ENCODE data around the gene TRIO.

TRIO gene

DNA sequence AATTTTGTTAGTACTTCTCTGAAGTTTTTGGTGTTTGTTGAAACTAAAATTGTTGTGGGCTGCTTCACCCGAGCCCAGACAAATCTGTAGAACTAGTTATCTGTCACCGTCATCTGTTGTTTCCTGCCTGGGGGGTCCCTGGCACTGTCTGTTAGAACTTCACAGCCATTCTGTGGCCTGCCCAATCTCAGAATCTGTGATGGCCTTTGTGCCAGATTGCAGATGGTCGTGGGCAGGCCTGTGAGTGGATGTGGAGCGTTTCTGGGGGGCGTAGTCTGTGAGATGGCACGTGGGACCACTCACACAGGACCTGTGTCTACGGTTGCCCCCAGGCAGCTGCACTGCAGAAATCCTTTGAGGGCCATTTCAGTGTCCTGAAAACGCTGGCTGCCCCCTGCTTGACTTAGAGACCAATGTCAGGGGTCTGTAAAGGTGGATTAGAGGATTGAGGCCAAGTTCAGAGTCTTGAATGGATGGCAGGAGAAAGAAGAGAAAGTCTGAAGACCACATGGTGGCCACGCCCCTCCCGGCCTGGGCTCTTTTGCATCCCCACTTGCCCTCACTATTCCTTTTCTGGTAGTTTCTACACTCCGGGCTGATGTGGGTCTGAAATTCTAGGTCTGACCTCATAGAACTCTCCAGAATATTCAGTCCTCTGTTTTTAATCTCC lies 38.3 kb downstream of the TRIO start:
- Histone ChIP-seq H3K27me3 (ENCODE audit: low read length) (no peaks in the 10 kb centered on the region), H3K79me2 (ENCODE audit: insufficient read depth, low read length) (peaks cover 6% of the 10 kb centered on the region; the same call in 1 of the 2 replicates), H2AFZ (ENCODE audit: low read depth, low read length, severe bottlenecking) (no peak overlapping the region), H4K20me1 (ENCODE audit: low read depth, low read length) (peaks cover 40% of the 10 kb centered on the region), H3K4me3 (ENCODE audit: insufficient read depth, low read length, poor library complexity, severe bottlenecking) (no peak overlapping the region), H3K9me3 (ENCODE audit: insufficient read depth, low read length) (no peaks in the 10 kb centered on the region), H3K9me2 (replicated peaks; ENCODE audit: insufficient read depth, low read length) (no peaks in the 10 kb centered on the region), H3K9ac (ENCODE audit: low read length) (no peak overlapping the region), H3K27ac (ENCODE audit: low read depth, low read length) (no peak overlapping the region), H3F3A (ENCODE audit: insufficient read depth) (no peaks in the 10 kb centered on the region), H3K4me2 (ENCODE audit: low read depth, low read length, poor library complexity, severe bottlenecking) (no peak overlapping the region), H3K36me3 (ENCODE audit: low read length) (no peaks in the 10 kb centered on the region)
- no peak for TF ChIP-seq EZH2phosphoT487 (conservative IDR thresholded peaks at IDR 0.05; ENCODE audit: low read length)
- TF ChIP-seq, protein P1, sequence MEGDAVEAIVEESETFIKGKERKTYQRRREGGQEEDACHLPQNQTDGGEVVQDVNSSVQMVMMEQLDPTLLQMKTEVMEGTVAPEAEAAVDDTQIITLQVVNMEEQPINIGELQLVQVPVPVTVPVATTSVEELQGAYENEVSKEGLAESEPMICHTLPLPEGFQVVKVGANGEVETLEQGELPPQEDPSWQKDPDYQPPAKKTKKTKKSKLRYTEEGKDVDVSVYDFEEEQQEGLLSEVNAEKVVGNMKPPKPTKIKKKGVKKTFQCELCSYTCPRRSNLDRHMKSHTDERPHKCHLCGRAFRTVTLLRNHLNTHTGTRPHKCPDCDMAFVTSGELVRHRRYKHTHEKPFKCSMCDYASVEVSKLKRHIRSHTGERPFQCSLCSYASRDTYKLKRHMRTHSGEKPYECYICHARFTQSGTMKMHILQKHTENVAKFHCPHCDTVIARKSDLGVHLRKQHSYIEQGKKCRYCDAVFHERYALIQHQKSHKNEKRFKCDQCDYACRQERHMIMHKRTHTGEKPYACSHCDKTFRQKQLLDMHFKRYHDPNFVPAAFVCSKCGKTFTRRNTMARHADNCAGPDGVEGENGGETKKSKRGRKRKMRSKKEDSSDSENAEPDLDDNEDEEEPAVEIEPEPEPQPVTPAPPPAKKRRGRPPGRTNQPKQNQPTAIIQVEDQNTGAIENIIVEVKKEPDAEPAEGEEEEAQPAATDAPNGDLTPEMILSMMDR (IDR thresholded peaks at IDR 0.05; ENCODE audit: insufficient read depth, low read length, poor library complexity, severe bottlenecking): no peak

DNA sequence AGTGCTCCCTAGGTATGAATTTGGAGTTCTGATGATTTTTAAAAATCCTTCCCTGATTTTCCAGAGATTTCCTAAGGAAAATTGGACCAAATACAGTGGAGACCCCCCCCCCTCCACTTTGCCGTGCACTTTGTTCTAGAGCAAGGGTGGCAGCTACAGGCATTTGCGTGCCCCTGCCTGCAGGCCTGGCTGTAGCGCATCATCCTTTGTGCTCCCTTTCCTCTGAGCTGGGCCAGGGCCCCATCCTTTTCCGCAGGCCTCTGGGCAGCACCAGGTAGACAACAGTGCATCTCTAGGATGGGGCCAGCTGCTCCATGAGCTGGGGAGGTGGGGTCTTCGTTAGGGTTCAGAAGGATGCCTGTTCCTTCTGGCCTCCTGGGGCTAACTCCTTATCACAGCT lies 39.6 kb downstream of the TRIO start:
- TF ChIP-seq EZH2phosphoT487 (conservative IDR thresholded peaks at IDR 0.05; ENCODE audit: low read length): no peak
- TF ChIP-seq, protein P1 (IDR thresholded peaks at IDR 0.05; ENCODE audit: insufficient read depth, low read length, poor library complexity, severe bottlenecking): no peak
- no peak overlapping the region for H3K4me3 ChIP-seq (ENCODE audit: insufficient read depth, low read length, poor library complexity, severe bottlenecking)
- H3K9me2 ChIP-seq (replicated peaks; ENCODE audit: insufficient read depth, low read length): no peaks in the 10 kb centered on the region
- no peaks in the 10 kb centered on the region for H3K9me3 ChIP-seq (ENCODE audit: insufficient read depth, low read length)
- no peak overlapping the region for H2AFZ ChIP-seq (ENCODE audit: low read depth, low read length, severe bottlenecking)
- H3K9ac ChIP-seq (ENCODE audit: low read length): no peak overlapping the region
- H4K20me1 ChIP-seq (ENCODE audit: low read depth, low read length): peaks cover 37% of the 10 kb centered on the region
- no peak overlapping the region for H3K27ac ChIP-seq (ENCODE audit: low read depth, low read length)
- H3K79me2 ChIP-seq (ENCODE audit: insufficient read depth, low read length): no peaks in the 10 kb centered on the region
- H3K27me3 ChIP-seq (ENCODE audit: low read length): no peaks in the 10 kb centered on the region
- H3K4me2 ChIP-seq (ENCODE audit: low read depth, low read length, poor library complexity, severe bottlenecking): no peak overlapping the region
- H3F3A ChIP-seq (ENCODE audit: insufficient read depth): no peaks in the 10 kb centered on the region
- H3K36me3 ChIP-seq (ENCODE audit: low read length): no peaks in the 10 kb centered on the region

DNA sequence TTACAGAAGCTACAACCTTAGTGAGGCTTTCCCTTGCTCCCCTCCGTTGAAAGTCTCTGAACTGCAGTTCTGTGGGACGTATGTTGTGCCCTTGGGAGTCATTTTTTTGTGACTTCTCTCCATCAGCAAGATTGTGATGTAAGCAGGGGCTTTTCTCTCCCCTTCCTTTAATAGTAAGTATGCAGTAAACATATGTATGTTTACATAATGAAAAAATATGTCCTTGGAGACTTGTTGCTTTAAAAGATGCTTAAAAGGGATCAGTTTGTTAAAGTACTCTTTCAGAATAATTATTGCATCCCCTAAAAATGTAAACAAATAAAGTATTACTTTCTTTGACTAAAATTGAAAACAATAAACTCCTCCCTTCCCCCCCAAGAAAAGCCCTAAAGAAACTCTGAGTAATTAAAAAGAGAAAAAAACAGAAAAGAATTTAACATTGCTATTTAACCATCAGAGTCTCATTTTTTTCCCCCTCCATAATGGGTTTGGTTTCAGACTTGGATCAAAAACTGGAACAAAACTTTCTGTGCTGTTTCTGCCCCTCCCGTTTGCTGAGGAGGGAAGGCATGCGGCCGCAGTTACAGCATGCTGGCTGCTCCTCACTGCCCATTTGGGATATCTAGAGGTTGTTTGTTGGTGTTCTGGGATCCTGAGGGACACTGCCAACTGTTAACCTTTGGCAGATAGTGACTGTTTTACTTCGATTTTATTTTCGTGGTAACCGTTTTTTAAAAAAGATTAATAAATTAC lies 40.2 kb downstream of the TRIO start:
- H3K9ac ChIP-seq (ENCODE audit: low read length): no peak overlapping the region
- no peaks in the 10 kb centered on the region for H3K9me2 ChIP-seq (replicated peaks; ENCODE audit: insufficient read depth, low read length)
- no peak for TF ChIP-seq EZH2phosphoT487 (conservative IDR thresholded peaks at IDR 0.05; ENCODE audit: low read length)
- TF ChIP-seq, protein P1 (IDR thresholded peaks at IDR 0.05; ENCODE audit: insufficient read depth, low read length, poor library complexity, severe bottlenecking): no peak
- no peak overlapping the region for H2AFZ ChIP-seq (ENCODE audit: low read depth, low read length, severe bottlenecking)
- no peak overlapping the region for H3K27ac ChIP-seq (ENCODE audit: low read depth, low read length)
- no peak overlapping the region for H3K4me2 ChIP-seq (ENCODE audit: low read depth, low read length, poor library complexity, severe bottlenecking)
- H3K9me3 ChIP-seq (ENCODE audit: insufficient read depth, low read length): no peaks in the 10 kb centered on the region
- no peak overlapping the region for H3K4me3 ChIP-seq (ENCODE audit: insufficient read depth, low read length, poor library complexity, severe bottlenecking)
- H3K79me2 ChIP-seq (ENCODE audit: insufficient read depth, low read length): no peaks in the 10 kb centered on the region
- no peaks in the 10 kb centered on the region for H3K36me3 ChIP-seq (ENCODE audit: low read length)
- no peaks in the 10 kb centered on the region for H3K27me3 ChIP-seq (ENCODE audit: low read length)
- H4K20me1 ChIP-seq (ENCODE audit: low read depth, low read length): peaks cover 38% of the 10 kb centered on the region
- H3F3A ChIP-seq (ENCODE audit: insufficient read depth): no peaks in the 10 kb centered on the region
